ENCODE results near the gene ACTBL2.

GRCh38 chr5:57476601-57477056, 6.0 kb downstream of the ACTBL2 start:
- TF ChIP-seq CTCF (IDR thresholded peaks at IDR 0.05) (no peak), POLR2AphosphoS5 (IDR thresholded peaks at IDR 0.05) (no peak), POLR2A (IDR thresholded peaks at IDR 0.05) (no peak)

All from prostate gland (tissue), 2 donors.